PC-3 (cell line): ENCODE results near the gene NSRP1. TPM values are rescaled to one million over a fixed set of nuclear protein-coding genes. Genes with fewer than 3 reads are reported as not detected.

Experiments
- ATAC-seq: fragments of 200-7000 bp; cut with Tn5 transposase; 2 replicates; pipeline ENCODE4 v1.9.1; 2020; ENCODE audit warnings: mild to moderate bottlenecking, moderate library complexity
- BruUV-seq: library from RNA; stranded (reverse); fragments of 400-500 nt; replicated peaks from 2 replicates; lab custom pipeline; 2021; lab: Mats Ljungman, UMichigan
- CTCF ChIA-PET: fragments of 300-600 bp; sonication (Branson Sonifier 250); formaldehyde crosslinking; loops from one replicate; lab custom pipeline; 2022; ENCODE audit warnings: antibody characterized with exemption; lab: Charles Lee
- POLR2A ChIA-PET: fragments of 300-600 bp; sonication (Branson Sonifier 250); formaldehyde crosslinking; loops from one replicate; lab custom pipeline; 2022; ENCODE audit warnings: antibody characterized with exemption; ENCODE audit not compliant: unreplicated experiment; lab: Charles Lee
- DNase-seq: peaks from one replicate; pipeline ENCODE4 v3.0.0-alpha.2; 2015
- H2AFZ ChIP-seq: fragments of 300-600 bp; sonication (generic); 2 replicates; pipeline ENCODE4 v1.6.0; 2016; ENCODE audit warnings: antibody characterized with exemption, low read length
- H3F3A ChIP-seq: fragments of 300-600 bp; sonication (generic); one replicate; pipeline ENCODE4 v1.6.0; 2017; ENCODE audit warnings: antibody characterized with exemption, low read length, control low read depth, mild to moderate bottlenecking; ENCODE audit not compliant: unreplicated experiment
- H3K27ac ChIP-seq: fragments of 300-600 bp; sonication (generic); 2 replicates; pipeline ENCODE4 v1.5.1; 2016; ENCODE audit warnings: mild to moderate bottlenecking, low read length
- H3K27me3 ChIP-seq: fragments of 300-600 bp; sonication (generic); 2 replicates; pipeline ENCODE4 v1.6.1; 2016; ENCODE audit warnings: low read length, mixed read lengths
- H3K36me3 ChIP-seq: fragments of 300-600 bp; sonication (generic); 2 replicates; pipeline ENCODE4 v1.6.1; 2016; ENCODE audit warnings: low read depth, mixed run types, low read length, mixed read lengths
- H3K4me1 ChIP-seq: fragments of 300-600 bp; sonication (generic); 2 replicates; pipeline ENCODE4 v1.5.1; 2016; ENCODE audit warnings: low read length; ENCODE audit not compliant: insufficient read depth
- H3K4me2 ChIP-seq: fragments of 300-600 bp; sonication (generic); 2 replicates; pipeline ENCODE4 v1.6.0; 2016; ENCODE audit warnings: low read length
- H3K4me3 ChIP-seq: fragments of 300-600 bp; sonication (generic); 2 replicates; pipeline ENCODE4 v1.5.1; 2016; ENCODE audit warnings: mild to moderate bottlenecking, low read length, mixed read lengths
- H3K79me2 ChIP-seq: fragments of 300-600 bp; sonication (generic); 2 replicates; pipeline ENCODE4 v1.6.1; 2017; ENCODE audit warnings: low read length, mixed read lengths
- H3K9ac ChIP-seq: fragments of 300-600 bp; sonication (generic); 2 replicates; pipeline ENCODE4 v1.6.0; 2016; ENCODE audit warnings: mild to moderate bottlenecking, low read length
- H3K9me2 ChIP-seq: fragments of 300-600 bp; sonication (generic); replicated peaks from 2 replicates; pipeline ENCODE4 v1.6.1; 2016; ENCODE audit warnings: mixed run types, low read length, mixed read lengths
- H3K9me3 ChIP-seq: fragments of 300-600 bp; sonication (generic); 2 replicates; pipeline ENCODE4 v1.6.1; 2016; ENCODE audit warnings: low read length, mixed read lengths
- H4K20me1 ChIP-seq: fragments of 300-600 bp; sonication (generic); 2 replicates; pipeline ENCODE4 v1.6.1; 2016; ENCODE audit warnings: low read length, mixed read lengths
- CTCF ChIP-seq: fragments of 300-600 bp; sonication (generic); conservative IDR thresholded peaks from 2 replicates; pipeline ENCODE4 v1.5.1; 2017; ENCODE audit warnings: antibody characterized with exemption, low read depth, mild to moderate bottlenecking, low read length
- EZH2 ChIP-seq: fragments of 300-600 bp; sonication (generic); IDR thresholded peaks from one replicate; pipeline ENCODE4 v1.6.1; 2017; ENCODE audit warnings: antibody characterized with exemption, mild to moderate bottlenecking, low read length; ENCODE audit not compliant: unreplicated experiment
- EZH2phosphoT487 ChIP-seq: fragments of 300-600 bp; sonication (generic); IDR thresholded peaks from 2 replicates; pipeline ENCODE4 v1.6.1; 2018; ENCODE audit warnings: mild to moderate bottlenecking, antibody characterized with exemption, low read length, borderline replicate concordance
- intact Hi-C: fragments of 100-400 bp; cut with micrococcal nuclease; formaldehyde crosslinking; loops from 2 replicates; pipeline ENCODE4 v1.9.0; 2023
- total RNA-seq: library from RNA; depleted of rRNA; stranded (reverse); fragments of >200 nt; gene quantifications from 2 replicates; pipeline ENCODE4 v1.2.3, GENCODE V29; 2014

The NSRP1 gene
- total RNA-seq, 1 experiment from 2014 or later = 6.4 TPM

GRCh38 chr17:30148376-30148775 lies 31.8 kb downstream of the NSRP1 start:
- no TSS peak for BruUV-seq
- intact Hi-C loops = no loop called here
- Histone ChIP-seq H3K9me2 (no peaks in the 10 kb centered on the region), H3K27me3 (no peaks in the 10 kb centered on the region), H4K20me1 (no peaks in the 10 kb centered on the region), H3K9ac (no peak overlapping the region), H3K27ac (no peak overlapping the region), H3F3A (no peaks in the 10 kb centered on the region), H3K4me2 (no peak overlapping the region), H3K79me2 (peaks cover 9% of the 10 kb centered on the region), H3K4me3 (no peak overlapping the region), H2AFZ (no peak overlapping the region), H3K9me3 (no peaks in the 10 kb centered on the region), H3K36me3 (no peaks in the 10 kb centered on the region), H3K4me1 (no peaks in the 10 kb centered on the region)
- ChIA-PET POLR2A (no interaction called here), CTCF (no interaction called here)
- TF ChIP-seq EZH2 = no peak
- ATAC-seq (no peak), DNase-seq (no peak)

GRCh38 chr17:30151471-30151870 lies 34.9 kb downstream of the NSRP1 start:
- DNase-seq (no peak), ATAC-seq (no peak)
- H3K9me3 ChIP-seq = no peaks in the 10 kb centered on the region
- no peaks in the 10 kb centered on the region for H3K4me1 ChIP-seq
- no peaks in the 10 kb centered on the region for H4K20me1 ChIP-seq
- no peaks in the 10 kb centered on the region for H3K36me3 ChIP-seq
- intact Hi-C loops = no loop called here
- no peak overlapping the region for H3K4me2 ChIP-seq
- no peak for TF ChIP-seq EZH2phosphoT487
- no peak for TF ChIP-seq CTCF
- TF ChIP-seq EZH2 = no peak
- CTCF ChIA-PET = no interaction called here
- no TSS peak for BruUV-seq
- peaks cover 7% of the 10 kb centered on the region; the same call in 1 of the 2 replicates for H3K79me2 ChIP-seq
- H3K4me3 ChIP-seq = no peak overlapping the region
- no peak overlapping the region for H3K27ac ChIP-seq
- H3K9me2 ChIP-seq = no peaks in the 10 kb centered on the region
- no peak overlapping the region for H3K9ac ChIP-seq
- H3F3A ChIP-seq = no peaks in the 10 kb centered on the region
- no peak overlapping the region for H2AFZ ChIP-seq
- H3K27me3 ChIP-seq = no peaks in the 10 kb centered on the region
- POLR2A ChIA-PET = no interaction called here

- H3K9me3 ChIP-seq = 0 out of 2 replicates have a peak, but pooled peaks cover 6% of the 10 kb centered on the region
- H3K27me3 ChIP-seq = no peaks in the 10 kb centered on the region
- no peak overlapping the region for H3K4me3 ChIP-seq
- H2AFZ ChIP-seq = no peak overlapping the region
- H3K27ac ChIP-seq = no peak overlapping the region
- no peaks in the 10 kb centered on the region for H3K9me2 ChIP-seq
- H3K79me2 ChIP-seq = peaks cover 13% of the 10 kb centered on the region
- intact Hi-C loops = no loop called here
- no peaks in the 10 kb centered on the region for H3F3A ChIP-seq
- TF ChIP-seq EZH2phosphoT487 (no peak), EZH2 (no peak), CTCF (no peak)
- ChIA-PET CTCF (no interaction called here), POLR2A (no interaction called here)
- BruUV-seq = no TSS peak
- H3K9ac ChIP-seq = no peak overlapping the region
- H4K20me1 ChIP-seq = no peaks in the 10 kb centered on the region
- peaks cover 18% of the 10 kb centered on the region for H3K36me3 ChIP-seq
- DNase-seq (no peak), ATAC-seq (no peak)
- H3K4me2 ChIP-seq = no peak overlapping the region
- no peaks in the 10 kb centered on the region for H3K4me1 ChIP-seq
Observed at GRCh38 chr17:30153463-30153862, 36.8 kb downstream of the NSRP1 start.
